ENCODE results near the gene FTCDNL1. TPM values are rescaled to one million over a fixed set of nuclear protein-coding genes. Genes with fewer than 3 reads are reported as not detected.

The FTCDNL1 gene
- 0.32 TPM for total RNA-seq
- polyA plus RNA-seq: 1 to 10 TPM in 1 of 4 donors, under 1 TPM in 2, not detected in 1; 0.28 to 1.3 (median 0.56) TPM

DNA sequence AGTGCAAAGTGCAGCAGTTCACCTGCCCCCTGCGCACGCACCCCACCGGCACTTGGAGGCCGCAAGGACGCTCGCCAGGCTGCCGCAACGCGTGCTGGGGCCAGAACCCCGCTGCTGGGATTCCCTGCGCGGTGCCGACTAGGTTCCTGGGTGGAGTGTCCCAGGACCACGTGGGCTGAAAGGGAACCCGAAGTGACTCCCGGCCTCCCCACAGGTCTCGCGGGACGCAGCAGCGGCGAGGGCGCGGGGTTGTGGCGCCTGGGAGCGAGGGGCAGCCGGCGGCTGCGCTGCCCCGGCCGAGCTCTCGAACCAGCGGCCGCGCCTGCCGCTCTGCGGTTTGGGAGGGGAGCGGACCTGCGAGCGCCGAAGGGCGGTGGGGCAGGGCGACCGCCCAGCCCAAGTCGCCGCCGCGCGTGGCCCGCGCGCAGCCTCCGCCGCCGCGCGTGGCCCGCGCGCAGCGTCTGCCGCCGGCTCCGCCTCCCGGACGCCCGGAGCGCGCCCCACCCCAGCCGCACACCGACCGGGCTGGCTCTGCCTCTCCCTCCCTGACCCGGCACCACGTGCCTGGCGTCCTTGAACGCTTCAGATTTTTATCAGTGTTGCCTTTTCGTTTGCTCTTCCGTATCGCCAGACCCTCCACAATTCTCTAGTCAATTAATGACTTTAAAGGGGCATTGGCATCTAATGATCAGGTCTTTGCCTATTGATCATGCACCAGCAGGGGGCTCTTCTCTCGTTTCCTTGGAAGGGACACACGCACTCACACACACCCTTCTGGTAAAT lies at the start of gene FTCDNL1:
Gene FTCDNL1, minus strand, starts transcription at position 475 of the 783 bp plus-strand sequence. CDS start 2,230 bp downstream, outside the sequence.
- H3K27ac ChIP-seq (ENCODE audit: insufficient read depth, low read length, poor library complexity, severe bottlenecking): no peak within 1 kb of the TSS

DNA sequence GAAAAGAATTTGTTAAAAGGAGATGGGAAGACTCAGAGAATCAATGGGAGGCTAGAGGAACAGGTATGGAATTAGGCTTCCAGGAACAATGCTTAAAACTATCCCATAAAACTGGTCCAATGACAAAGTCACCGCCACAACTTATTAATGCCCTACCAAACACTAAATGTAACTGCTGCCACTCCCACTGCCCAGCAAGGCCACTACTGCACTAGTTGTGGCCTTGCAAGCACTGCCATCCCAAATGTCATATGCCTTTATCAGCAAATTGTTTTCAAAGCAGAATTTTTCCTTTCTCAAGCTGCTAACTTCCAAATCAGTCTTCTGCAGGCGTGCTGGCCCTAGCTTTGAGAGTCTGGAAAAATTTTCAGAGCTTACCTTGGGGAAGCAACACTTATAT lies 45.6 kb upstream of the FTCDNL1 start:
- no peak for DNase-seq
- Mint-ChIP-seq H3K9me3 (peaks cover 0 to 2% (median 0%) of the 10 kb centered on the region in 7 donors), H3K27ac (no peak overlapping the region), H3K36me3 (no peaks in the 10 kb centered on the region), H3K4me3 (no peak overlapping the region), H3K27me3 (peaks cover 11% of the 10 kb centered on the region), H3K4me1 (no peaks in the 10 kb centered on the region)
- Histone ChIP-seq H3K4me3 (ENCODE audit: low read depth, low read length) (no peak overlapping the region), H3K4me1 (ENCODE audit: control insufficient read depth, insufficient read depth, low read length, poor library complexity, severe bottlenecking) (no peaks in the 10 kb centered on the region), H3K27me3 (ENCODE audit: control insufficient read depth, insufficient read depth, low read length) (peaks cover 2% of the 10 kb centered on the region), H3K36me3 (ENCODE audit: control insufficient read depth, insufficient read depth, low read length) (no peaks in the 10 kb centered on the region), H3K9me3 (ENCODE audit: control insufficient read depth in 2 of 2, low read length in 2 of 2) (no peaks in the 10 kb centered on the region), H3K27ac (ENCODE audit: insufficient read depth, low read length, poor library complexity, severe bottlenecking) (no peak overlapping the region)
- no peak for ATAC-seq (ENCODE audit: low read depth in 2 of 2)

More for the DNA sequence above, at the start of gene FTCDNL1:
- DNase-seq (peak; percentile 29 to 80 (median 60)), ATAC-seq (ENCODE audit: low read depth in 2 of 2) (peak; percentile 93 to 95)
- H3K4me3 Mint-ChIP-seq: peak within 1 kb of the TSS; percentile 88 to 98 (median 96)
- peaks cover 4 to 12% (median 8%) of the 10 kb centered on the region in 4 donors for H3K4me1 Mint-ChIP-seq
- Histone ChIP-seq H3K27me3 (ENCODE audit: control insufficient read depth, insufficient read depth, low read length) (peaks cover 4% of the 10 kb centered on the region), H3K36me3 (ENCODE audit: control insufficient read depth, insufficient read depth, low read length) (no peaks in the 10 kb centered on the region), H3K4me1 (ENCODE audit: control insufficient read depth, insufficient read depth, low read length, poor library complexity, severe bottlenecking) (peaks cover 5% of the 10 kb centered on the region), H3K4me3 (ENCODE audit: low read depth, low read length) (peak within 1 kb of the TSS; percentile 77), H3K9me3 (ENCODE audit: control insufficient read depth in 2 of 2, low read length in 2 of 2) (no peaks in the 10 kb centered on the region)
- peak within 1 kb of the TSS in 2 of 3 donors; percentile 79 to 81 for H3K27ac Mint-ChIP-seq
- H3K9me3 Mint-ChIP-seq: peaks cover 0 to 2% (median 0%) of the 10 kb centered on the region in 7 donors
- no peaks in the 10 kb centered on the region for H3K36me3 Mint-ChIP-seq
- peaks cover 45% of the 10 kb centered on the region for H3K27me3 Mint-ChIP-seq

DNA sequence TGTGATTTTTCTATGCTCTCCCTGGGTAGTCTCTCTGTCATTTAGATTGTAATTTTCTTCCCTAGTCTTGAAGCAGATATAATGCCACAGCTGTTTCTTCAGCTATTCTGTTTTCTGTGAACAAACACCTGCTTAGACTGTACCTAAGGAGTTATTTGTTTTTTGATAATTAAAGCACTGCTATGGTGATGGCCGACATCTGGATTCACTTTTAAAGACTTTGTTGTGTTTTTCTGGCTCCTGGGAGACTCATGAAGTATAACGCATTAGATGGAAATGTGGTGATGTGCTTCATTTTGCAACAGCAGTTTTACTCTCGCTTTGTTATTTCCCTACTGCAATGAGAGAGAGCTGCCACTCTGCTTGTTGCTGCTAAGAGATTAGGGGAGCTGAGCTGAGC lies 44.4 kb upstream of the FTCDNL1 start:
- Mint-ChIP-seq H3K4me1 (no peaks in the 10 kb centered on the region), H3K36me3 (no peaks in the 10 kb centered on the region)

DNA sequence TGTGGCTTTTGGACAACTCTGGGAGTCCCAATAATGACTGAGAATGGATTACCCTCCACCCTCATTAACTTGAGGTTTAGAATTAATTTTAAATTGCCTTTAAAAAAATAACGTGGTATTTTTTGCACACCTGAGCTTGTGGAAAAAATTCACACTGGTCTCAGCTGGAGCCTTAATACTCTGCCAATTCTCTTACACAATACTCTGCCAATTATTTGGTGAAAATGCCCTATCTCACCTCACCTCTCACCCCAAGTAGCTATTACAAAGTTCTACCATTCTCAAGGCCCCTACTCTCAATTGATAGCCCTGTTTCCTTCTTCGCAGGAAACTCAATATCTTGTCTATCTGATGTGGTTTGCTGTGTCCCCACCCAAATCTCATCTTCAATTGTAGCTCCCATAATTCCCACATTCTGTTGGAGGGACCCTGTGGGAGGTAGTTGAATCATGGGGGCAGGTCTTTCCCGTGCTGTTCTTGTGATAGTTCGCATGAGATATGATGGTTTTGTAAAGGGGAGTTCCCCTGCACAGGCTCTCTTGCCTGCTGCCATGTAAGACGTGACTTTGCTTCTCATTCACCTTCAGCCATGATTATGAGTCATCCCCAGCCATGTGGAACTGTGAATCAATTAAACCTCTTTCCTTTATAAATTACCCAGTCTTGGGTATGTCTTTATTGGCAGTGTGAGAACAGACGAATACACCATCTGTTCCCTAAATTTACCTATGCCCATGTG lies 32.7 kb upstream of the FTCDNL1 start:
- no peak overlapping the region for H3K27ac ChIP-seq (ENCODE audit: insufficient read depth, low read length, poor library complexity, severe bottlenecking)
- no peaks in the 10 kb centered on the region for H3K4me1 ChIP-seq (ENCODE audit: control insufficient read depth, insufficient read depth, low read length, poor library complexity, severe bottlenecking)
- Mint-ChIP-seq H3K36me3 (no peaks in the 10 kb centered on the region), H3K4me3 (no peak overlapping the region), H3K4me1 (no peaks in the 10 kb centered on the region), H3K27ac (no peak overlapping the region), H3K27me3 (peaks cover 16% of the 10 kb centered on the region), H3K9me3 (peaks cover 0 to 9% (median 0%) of the 10 kb centered on the region in 7 donors)
- DNase-seq: no peak
- peaks cover 3% of the 10 kb centered on the region in 2 experiments for H3K9me3 ChIP-seq (ENCODE audit: control insufficient read depth in 2 of 2, low read length in 2 of 2)
- ATAC-seq (ENCODE audit: low read depth in 2 of 2): no peak
- no peak overlapping the region for H3K4me3 ChIP-seq (ENCODE audit: low read depth, low read length)
- H3K36me3 ChIP-seq (ENCODE audit: control insufficient read depth, insufficient read depth, low read length): no peaks in the 10 kb centered on the region
- H3K27me3 ChIP-seq (ENCODE audit: control insufficient read depth, insufficient read depth, low read length): peaks cover 12% of the 10 kb centered on the region

More for the DNA sequence above, 44.4 kb upstream of the FTCDNL1 start:
- H3K4me3 Mint-ChIP-seq: no peak overlapping the region
- Histone ChIP-seq H3K4me1 (ENCODE audit: control insufficient read depth, insufficient read depth, low read length, poor library complexity, severe bottlenecking) (no peaks in the 10 kb centered on the region), H3K4me3 (ENCODE audit: low read depth, low read length) (no peak overlapping the region), H3K27ac (ENCODE audit: insufficient read depth, low read length, poor library complexity, severe bottlenecking) (no peak overlapping the region), H3K9me3 (ENCODE audit: control insufficient read depth in 2 of 2, low read length in 2 of 2) (no peaks in the 10 kb centered on the region), H3K27me3 (ENCODE audit: control insufficient read depth, insufficient read depth, low read length) (no peaks in the 10 kb centered on the region), H3K36me3 (ENCODE audit: control insufficient read depth, insufficient read depth, low read length) (no peaks in the 10 kb centered on the region)
- DNase-seq (no peak), ATAC-seq (ENCODE audit: low read depth in 2 of 2) (no peak)
- H3K9me3 Mint-ChIP-seq: peaks cover 0 to 2% (median 0%) of the 10 kb centered on the region in 7 donors
- peaks cover 14% of the 10 kb centered on the region for H3K27me3 Mint-ChIP-seq
- H3K27ac Mint-ChIP-seq: no peak overlapping the region

DNA sequence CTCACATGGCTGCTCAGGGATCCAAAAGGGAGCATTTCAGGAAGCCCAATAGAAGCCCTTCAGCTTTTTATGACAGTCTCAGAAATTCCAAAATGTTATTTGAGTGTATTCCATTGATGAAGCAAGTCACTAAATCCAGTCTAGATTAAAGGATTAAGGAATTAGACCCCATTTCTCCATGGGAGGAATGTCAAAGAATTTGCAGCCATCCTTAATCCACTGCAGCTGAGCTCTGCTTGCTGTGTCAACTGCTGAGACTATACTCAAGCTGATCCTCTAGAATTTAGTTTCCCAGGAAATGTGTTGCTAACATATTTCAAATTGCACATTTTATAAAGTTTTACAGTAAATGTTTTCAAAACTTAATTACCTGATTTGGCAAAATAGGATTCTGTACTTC lies 31.7 kb upstream of the FTCDNL1 start:
- no peak overlapping the region for H3K4me3 Mint-ChIP-seq
- H3K4me3 ChIP-seq (ENCODE audit: low read depth, low read length): no peak overlapping the region
- DNase-seq (no peak), ATAC-seq (ENCODE audit: low read depth in 2 of 2) (no peak)
- no peaks in the 10 kb centered on the region for H3K4me1 Mint-ChIP-seq
- peaks cover 0 to 9% (median 0%) of the 10 kb centered on the region in 7 donors for H3K9me3 Mint-ChIP-seq
- peaks cover 12% of the 10 kb centered on the region for H3K27me3 ChIP-seq (ENCODE audit: control insufficient read depth, insufficient read depth, low read length)
- H3K36me3 Mint-ChIP-seq: no peaks in the 10 kb centered on the region
- H3K36me3 ChIP-seq (ENCODE audit: control insufficient read depth, insufficient read depth, low read length): no peaks in the 10 kb centered on the region
- H3K27me3 Mint-ChIP-seq: peaks cover 16% of the 10 kb centered on the region
- peaks cover 3% of the 10 kb centered on the region in 2 experiments for H3K9me3 ChIP-seq (ENCODE audit: control insufficient read depth in 2 of 2, low read length in 2 of 2)
- no peak overlapping the region for H3K27ac ChIP-seq (ENCODE audit: insufficient read depth, low read length, poor library complexity, severe bottlenecking)
- no peak overlapping the region for H3K27ac Mint-ChIP-seq
- H3K4me1 ChIP-seq (ENCODE audit: control insufficient read depth, insufficient read depth, low read length, poor library complexity, severe bottlenecking): no peaks in the 10 kb centered on the region

DNA sequence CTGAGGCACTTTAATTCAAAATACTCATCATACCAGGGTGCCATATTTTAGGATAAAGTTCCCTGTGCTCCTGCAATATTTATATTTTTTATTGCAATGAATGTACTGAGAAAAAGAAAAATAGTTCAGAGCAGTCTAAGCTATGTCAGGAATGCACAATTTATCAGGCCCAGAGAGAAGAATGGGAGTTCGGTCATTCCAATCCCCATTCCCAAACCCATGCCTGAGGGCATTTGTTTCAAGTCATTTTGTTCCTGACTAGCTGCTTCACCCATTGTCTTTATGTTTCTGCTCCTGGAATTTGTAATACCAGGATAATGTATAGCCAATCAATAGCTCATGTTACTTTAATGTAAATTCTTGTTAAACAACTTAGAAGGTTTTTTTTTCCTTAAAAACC lies 24.4 kb upstream of the FTCDNL1 start:
- H3K9me3 ChIP-seq (ENCODE audit: control insufficient read depth in 2 of 2, low read length in 2 of 2): peaks cover 0 to 8% of the 10 kb centered on the region in 2 experiments
- ATAC-seq (ENCODE audit: low read depth in 2 of 2) (no peak), DNase-seq (no peak)
- H3K27me3 ChIP-seq (ENCODE audit: control insufficient read depth, insufficient read depth, low read length): peaks cover 3% of the 10 kb centered on the region
- H3K4me1 ChIP-seq (ENCODE audit: control insufficient read depth, insufficient read depth, low read length, poor library complexity, severe bottlenecking): no peaks in the 10 kb centered on the region
- H3K27ac ChIP-seq (ENCODE audit: insufficient read depth, low read length, poor library complexity, severe bottlenecking): no peak overlapping the region
- H3K36me3 ChIP-seq (ENCODE audit: control insufficient read depth, insufficient read depth, low read length): no peaks in the 10 kb centered on the region
- peaks cover 5% of the 10 kb centered on the region for H3K36me3 Mint-ChIP-seq
- H3K4me3 ChIP-seq (ENCODE audit: low read depth, low read length): no peak overlapping the region
- no peak overlapping the region for H3K27ac Mint-ChIP-seq
- peaks cover 12% of the 10 kb centered on the region for H3K27me3 Mint-ChIP-seq
- no peaks in the 10 kb centered on the region for H3K4me1 Mint-ChIP-seq
- peaks cover 1 to 14% (median 6%) of the 10 kb centered on the region in 7 donors for H3K9me3 Mint-ChIP-seq
- no peak overlapping the region for H3K4me3 Mint-ChIP-seq

DNA sequence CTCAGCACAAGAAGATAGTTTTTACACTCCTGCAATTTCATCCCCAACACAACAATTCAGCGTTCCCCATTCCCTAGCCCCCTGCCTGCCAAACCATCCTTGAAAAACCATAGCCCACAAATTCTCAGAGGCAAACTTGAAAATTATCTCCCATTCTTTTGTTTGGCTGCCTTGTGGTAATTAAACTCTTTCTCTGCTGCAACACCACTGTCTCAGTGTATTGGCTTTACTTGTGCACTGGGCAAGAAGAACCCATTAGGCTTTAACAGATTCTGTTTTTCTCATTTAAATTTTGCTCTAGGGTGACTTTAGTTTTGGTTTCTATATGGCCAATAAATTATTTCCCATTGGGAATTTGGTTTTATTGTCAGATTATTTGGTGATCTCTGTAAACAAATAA lies 23.2 kb upstream of the FTCDNL1 start:
- Mint-ChIP-seq H3K4me3 (peak overlapping the region in 1 of 4 donors; percentile 21), H3K27ac (no peak overlapping the region)

More for the DNA sequence above, 23.2 kb upstream of the FTCDNL1 start:
- no peak for ATAC-seq (ENCODE audit: low read depth in 2 of 2)
- Histone ChIP-seq H3K27me3 (ENCODE audit: control insufficient read depth, insufficient read depth, low read length) (peaks cover 5% of the 10 kb centered on the region), H3K4me1 (ENCODE audit: control insufficient read depth, insufficient read depth, low read length, poor library complexity, severe bottlenecking) (no peaks in the 10 kb centered on the region), H3K9me3 (ENCODE audit: control insufficient read depth in 2 of 2, low read length in 2 of 2) (peaks cover 0 to 8% of the 10 kb centered on the region in 2 experiments), H3K4me3 (ENCODE audit: low read depth, low read length) (no peak overlapping the region), H3K27ac (ENCODE audit: insufficient read depth, low read length, poor library complexity, severe bottlenecking) (no peak overlapping the region), H3K36me3 (ENCODE audit: control insufficient read depth, insufficient read depth, low read length) (no peaks in the 10 kb centered on the region)
- H3K9me3 Mint-ChIP-seq: peaks cover 1 to 14% (median 6%) of the 10 kb centered on the region in 7 donors
- no peaks in the 10 kb centered on the region for H3K4me1 Mint-ChIP-seq
- DNase-seq: no peak
- peaks cover 5% of the 10 kb centered on the region for H3K36me3 Mint-ChIP-seq
- H3K27me3 Mint-ChIP-seq: peaks cover 15% of the 10 kb centered on the region
